GM19397 (cell line): ENCODE measurements around the gene SH3RF3.

Experiments
- ATAC-seq: cut with Tn5 transposase; IDR thresholded peaks from one replicate; pipeline ENCODE4 v1.9.1; 2021; ENCODE audit warnings: mild to moderate bottlenecking, moderate library complexity; ENCODE audit not compliant: unreplicated experiment

Gene SH3RF3

GRCh38 chr2:109297566-109298490 is 168.8 kb downstream of the SH3RF3 start:
- no peak for ATAC-seq

GRCh38 chr2:109298851-109299250 is 169.8 kb downstream of the SH3RF3 start:
- no peak for ATAC-seq

- ATAC-seq, result no peak
Measured at GRCh38 chr2:109299536-109299935, 170.5 kb downstream of the SH3RF3 start.

GRCh38 chr2:109300582-109300981 is 171.6 kb downstream of the SH3RF3 start:
- ATAC-seq, result no peak

- no peak for ATAC-seq
Measured at GRCh38 chr2:109301746-109302145, 172.7 kb downstream of the SH3RF3 start.

- ATAC-seq, result no peak
Measured at GRCh38 chr2:109302319-109302718, 173.3 kb downstream of the SH3RF3 start.

GRCh38 chr2:109304242-109304641 is 175.2 kb downstream of the SH3RF3 start:
- ATAC-seq, result no peak

GRCh38 chr2:109304731-109305470 is 175.9 kb downstream of the SH3RF3 start:
- ATAC-seq, result no peak

- no peak for ATAC-seq
Measured at GRCh38 chr2:109305490-109306167, 176.6 kb downstream of the SH3RF3 start.

- ATAC-seq, result no peak
Measured at GRCh38 chr2:109306190-109306589, 177.2 kb downstream of the SH3RF3 start.

- no peak for ATAC-seq
Measured at GRCh38 chr2:109311771-109312170, 182.8 kb downstream of the SH3RF3 start.

GRCh38 chr2:109312902-109313301 is 183.9 kb downstream of the SH3RF3 start:
- ATAC-seq, result no peak

GRCh38 chr2:109313343-109313742 is 184.3 kb downstream of the SH3RF3 start:
- ATAC-seq, result no peak

GRCh38 chr2:109316091-109316490 is 187.1 kb downstream of the SH3RF3 start:
- no peak for ATAC-seq

- ATAC-seq, result no peak
Measured at GRCh38 chr2:109317471-109318095, 188.6 kb downstream of the SH3RF3 start.

GRCh38 chr2:109318150-109318948 is 189.3 kb downstream of the SH3RF3 start:
- no peak for ATAC-seq

GRCh38 chr2:109318949-109319342 is 189.9 kb downstream of the SH3RF3 start:
- no peak for ATAC-seq

- no peak for ATAC-seq
Measured at GRCh38 chr2:109320195-109320922, 191.4 kb downstream of the SH3RF3 start.

GRCh38 chr2:109321570-109321969 is 192.6 kb downstream of the SH3RF3 start:
- no peak for ATAC-seq
